ENCODE results near the gene MTG1.
"Not testable (repeated sequence)": the region's sequence is repeated elsewhere in the genome, so short reads cannot be mapped to it uniquely, and the experiment has no call there.

MTG1 gene

DNA sequence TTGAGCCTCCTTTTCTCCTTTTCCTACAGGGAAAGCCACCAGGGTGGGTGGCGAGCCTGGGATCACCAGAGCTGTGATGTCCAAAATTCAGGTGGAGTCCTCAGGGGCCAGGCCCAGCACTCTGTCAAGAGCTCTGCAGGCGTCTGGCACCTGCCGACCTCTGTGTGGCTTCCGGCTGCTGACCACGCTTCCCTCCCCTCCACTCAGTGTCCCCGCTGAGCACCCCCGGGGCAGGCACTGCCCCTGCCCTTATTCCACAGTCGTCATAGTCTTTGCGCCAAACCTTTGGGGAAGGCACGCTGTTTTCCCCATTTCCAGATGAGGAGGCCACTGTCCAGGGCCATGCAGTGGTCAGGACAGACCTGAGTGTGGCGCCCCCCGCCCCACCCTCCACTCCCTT, 7.5 kb downstream of the MTG1 start:
- Mint-ChIP-seq H3K4me1 (peaks cover 52% of the 10 kb centered on the region), H3K4me3 (no peak overlapping the region), H3K27ac (no peak overlapping the region), H3K36me3 (peaks cover 16% of the 10 kb centered on the region), H3K9me3 (no peaks in the 10 kb centered on the region), H3K27me3 (no peaks in the 10 kb centered on the region)

DNA sequence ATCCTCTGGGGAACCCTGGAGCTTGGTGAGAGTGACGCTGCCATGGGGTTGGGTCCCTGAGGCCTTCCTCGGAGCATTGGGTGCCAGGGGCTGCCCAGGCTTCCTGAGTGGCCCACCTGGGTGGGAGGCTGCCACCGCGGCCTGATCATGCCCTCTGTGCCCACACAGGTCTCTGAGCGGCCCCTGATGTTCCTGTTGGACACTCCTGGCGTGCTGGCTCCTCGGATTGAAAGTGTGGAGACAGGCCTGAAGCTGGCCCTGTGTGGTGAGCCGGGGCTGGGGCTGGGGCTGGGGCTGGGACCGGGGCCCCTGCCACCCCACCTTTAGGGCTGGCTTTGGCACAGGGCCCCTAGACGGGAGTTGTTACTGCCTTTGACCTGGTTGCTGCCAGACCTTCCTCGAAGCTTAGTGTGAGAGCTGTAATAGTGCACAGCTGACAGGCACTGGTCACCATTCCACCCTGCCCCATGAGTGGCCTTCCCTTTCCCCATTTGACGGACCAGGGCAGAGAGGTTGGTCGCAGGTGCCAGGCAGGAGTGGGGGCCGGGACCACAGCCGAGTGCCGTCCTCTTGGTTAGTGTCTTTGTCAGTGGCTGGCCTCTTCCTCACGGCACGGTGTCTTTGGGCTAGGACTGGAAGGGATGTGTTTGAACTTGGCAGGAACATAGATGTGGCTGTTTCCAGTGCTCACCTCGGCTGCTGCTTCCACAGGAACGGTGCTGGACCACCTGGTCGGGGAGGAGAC, 8.2 kb downstream of the MTG1 start:
- H3K9me3 Mint-ChIP-seq: no peaks in the 10 kb centered on the region
- H3K4me3 Mint-ChIP-seq: no peak overlapping the region
- no peak overlapping the region for H3K27ac Mint-ChIP-seq
- no peaks in the 10 kb centered on the region for H3K27me3 Mint-ChIP-seq
- peaks cover 20% of the 10 kb centered on the region for H3K36me3 Mint-ChIP-seq
- peaks cover 49% of the 10 kb centered on the region for H3K4me1 Mint-ChIP-seq

DNA sequence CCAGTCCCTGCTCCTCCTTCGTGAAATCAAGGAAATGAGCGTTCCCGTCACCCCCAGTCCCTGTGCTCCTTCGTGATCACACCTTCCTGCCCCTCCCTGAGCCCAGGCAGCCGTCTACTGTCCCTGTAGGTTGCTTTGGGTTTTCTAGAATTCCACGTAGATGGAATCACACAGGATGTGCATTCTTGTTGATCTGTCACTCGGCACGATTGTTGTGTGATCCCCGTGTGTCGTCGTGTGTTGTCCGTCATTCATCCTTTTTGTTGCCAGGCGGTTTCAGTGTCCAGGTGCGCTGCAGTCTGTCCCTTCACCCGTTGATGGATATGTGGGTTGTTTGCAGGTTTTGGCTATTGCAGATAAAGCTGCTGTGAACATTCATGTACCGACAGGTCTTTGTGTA, 9.4 kb downstream of the MTG1 start:
- no peak overlapping the region for H3K27ac Mint-ChIP-seq
- no peaks in the 10 kb centered on the region for H3K27me3 Mint-ChIP-seq
- H3K9me3 Mint-ChIP-seq: no peaks in the 10 kb centered on the region
- H3K36me3 Mint-ChIP-seq: peaks cover 26% of the 10 kb centered on the region
- H3K4me1 Mint-ChIP-seq: peaks cover 48% of the 10 kb centered on the region
- H3K4me3 Mint-ChIP-seq: no peak overlapping the region

DNA sequence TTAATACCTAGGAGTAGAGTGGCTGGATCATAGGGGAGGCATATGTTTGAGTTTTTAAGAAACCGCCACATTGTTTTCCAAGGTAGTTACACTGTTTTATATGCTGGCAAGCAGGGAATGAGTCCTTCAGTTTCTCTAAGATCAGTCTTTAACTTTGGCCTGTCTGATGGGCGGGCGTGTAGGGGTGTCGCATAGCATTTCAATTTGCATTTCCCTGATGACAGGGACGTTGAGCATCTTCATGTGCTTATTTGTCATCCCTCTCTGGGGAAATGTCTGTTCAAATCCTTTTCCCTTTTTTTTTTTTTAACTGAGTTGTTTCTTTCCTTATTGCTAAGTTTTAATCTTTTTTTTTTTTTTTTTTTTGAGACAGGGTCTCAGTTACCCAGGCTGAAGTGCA, 9.8 kb downstream of the MTG1 start:
- Mint-ChIP-seq H3K27me3 (no peaks in the 10 kb centered on the region), H3K36me3 (peaks cover 30% of the 10 kb centered on the region), H3K4me1 (peaks cover 51% of the 10 kb centered on the region), H3K27ac (peak overlapping the region; percentile 21), H3K4me3 (no peak overlapping the region), H3K9me3 (no peaks in the 10 kb centered on the region)

DNA sequence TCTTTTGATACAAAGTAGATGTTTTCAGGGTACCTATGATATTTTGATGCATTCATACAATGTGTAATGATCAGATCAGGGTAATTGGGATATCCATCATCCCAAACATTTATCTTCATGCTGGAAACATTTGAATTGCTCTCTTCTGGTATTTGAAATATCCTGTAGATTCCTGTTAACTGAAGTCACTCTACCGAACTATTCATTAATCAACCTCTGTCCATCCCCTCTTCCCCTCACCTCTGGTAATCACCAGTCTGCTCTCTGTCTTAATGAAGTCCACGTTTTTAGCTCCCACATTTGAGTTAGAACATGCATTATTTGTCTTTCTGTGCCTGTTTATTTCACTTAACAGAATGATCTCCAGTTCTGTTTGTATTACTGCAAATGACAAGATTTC, 11.3 kb downstream of the MTG1 start:
- Mint-ChIP-seq H3K27ac (no peak overlapping the region), H3K27me3 (no peaks in the 10 kb centered on the region), H3K4me1 (peaks cover 58% of the 10 kb centered on the region), H3K36me3 (peaks cover 43% of the 10 kb centered on the region), H3K4me3 (no peak overlapping the region), H3K9me3 (no peaks in the 10 kb centered on the region)

DNA sequence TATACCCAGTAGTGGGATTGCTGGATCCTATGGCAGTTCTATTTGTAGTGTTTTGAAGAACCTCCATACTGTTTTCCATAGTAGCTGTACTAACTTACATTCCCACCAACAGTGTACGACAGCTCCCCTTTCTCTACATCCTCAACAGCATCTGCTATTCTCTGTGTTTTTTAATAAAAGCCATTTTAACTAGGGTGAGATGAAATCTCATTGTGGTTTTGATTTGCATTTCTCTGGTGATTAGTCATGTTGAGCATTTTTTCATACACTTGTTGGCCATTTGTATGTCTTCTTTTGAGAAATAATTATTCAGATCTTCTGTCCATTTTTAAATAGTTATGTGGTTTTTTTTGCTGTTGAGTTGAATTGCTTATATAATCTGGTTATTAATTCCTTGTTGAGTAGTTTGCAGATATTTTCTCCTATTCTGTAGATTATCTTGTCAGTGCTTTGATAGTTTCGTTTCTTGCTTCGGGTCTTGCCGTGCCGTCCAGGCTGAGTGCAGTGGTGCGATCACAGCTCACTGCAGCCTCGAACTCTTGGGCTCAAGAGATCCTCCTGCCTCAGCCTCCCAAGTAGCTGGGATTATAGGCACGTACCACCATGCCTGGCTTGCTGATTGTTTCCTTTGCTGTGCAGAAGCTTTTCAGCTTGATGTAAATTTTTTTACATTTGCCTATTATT, 12.0 kb downstream of the MTG1 start:
- Mint-ChIP-seq H3K27ac (peak overlapping the region; percentile 4), H3K27me3 (no peaks in the 10 kb centered on the region), H3K4me3 (no peak overlapping the region), H3K36me3 (peaks cover 49% of the 10 kb centered on the region), H3K9me3 (peaks cover 3% of the 10 kb centered on the region), H3K4me1 (peaks cover 54% of the 10 kb centered on the region)

DNA sequence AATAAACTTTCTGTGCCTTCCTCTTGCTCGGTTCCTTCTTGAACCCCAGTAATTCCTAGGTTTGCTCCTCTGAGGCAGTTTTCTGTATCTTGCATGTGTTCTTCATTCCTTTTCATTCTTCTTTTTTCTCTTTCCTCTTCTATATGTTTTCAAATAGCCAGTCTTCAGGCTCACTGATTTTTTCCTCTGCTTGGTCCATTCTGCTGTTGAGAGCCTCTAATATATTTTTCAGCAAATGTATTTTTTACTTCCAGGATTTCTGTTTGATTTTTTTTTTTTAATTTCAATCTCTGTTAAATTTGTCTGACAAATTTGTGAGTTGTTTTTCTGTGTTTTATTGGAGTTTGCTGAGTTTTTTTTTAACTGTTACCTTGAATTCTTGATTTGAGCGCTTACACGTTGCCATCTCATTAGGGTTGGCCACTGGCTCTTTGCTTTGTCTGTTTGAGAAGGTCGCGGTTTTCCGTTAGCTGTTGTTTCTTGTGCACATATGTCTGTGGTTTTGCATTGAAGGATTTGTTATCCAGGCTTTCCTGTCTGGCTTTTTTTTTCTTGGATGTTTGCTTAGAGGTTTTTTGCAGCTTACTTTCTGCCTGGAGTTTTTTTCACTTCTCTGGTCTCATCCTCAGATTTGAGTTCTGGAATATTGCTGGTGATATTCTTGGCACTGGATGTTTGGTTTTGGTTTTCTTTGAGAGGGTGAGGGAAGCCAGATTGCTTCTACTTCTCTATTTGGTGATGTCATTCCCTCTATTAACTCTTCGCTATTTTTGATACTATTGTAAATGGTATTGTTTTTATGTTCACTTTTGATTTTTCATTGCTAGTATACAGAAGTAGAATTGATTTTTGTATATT, 17.8 kb downstream of the MTG1 start:
- Mint-ChIP-seq H3K4me3 (no peak overlapping the region), H3K9me3 (peaks cover 22% of the 10 kb centered on the region), H3K36me3 (peaks cover 65% of the 10 kb centered on the region), H3K27me3 (no peaks in the 10 kb centered on the region), H3K27ac (no peak overlapping the region), H3K4me1 (peaks cover 31% of the 10 kb centered on the region)

DNA sequence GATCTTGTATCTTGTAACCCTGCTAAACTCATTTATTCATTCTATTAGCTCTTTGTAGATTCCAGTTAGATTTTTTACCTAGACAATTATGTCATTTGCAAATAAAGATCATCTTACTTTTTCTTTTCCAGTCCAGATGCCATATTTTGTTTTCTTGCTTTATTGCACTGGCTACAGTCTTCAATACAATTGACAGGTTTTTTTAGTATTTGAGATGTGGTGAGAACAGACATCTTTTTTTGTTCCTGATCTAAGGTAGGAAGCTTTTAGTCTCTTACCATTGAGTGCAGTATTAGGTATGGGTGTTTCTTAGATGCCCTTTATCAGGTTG, 18.4 kb downstream of the MTG1 start:
- peaks cover 62% of the 10 kb centered on the region for H3K36me3 Mint-ChIP-seq
- H3K27me3 Mint-ChIP-seq: no peaks in the 10 kb centered on the region
- no peak overlapping the region for H3K27ac Mint-ChIP-seq
- H3K9me3 Mint-ChIP-seq: peaks cover 22% of the 10 kb centered on the region
- no peak overlapping the region for H3K4me3 Mint-ChIP-seq
- H3K4me1 Mint-ChIP-seq: peaks cover 27% of the 10 kb centered on the region

DNA sequence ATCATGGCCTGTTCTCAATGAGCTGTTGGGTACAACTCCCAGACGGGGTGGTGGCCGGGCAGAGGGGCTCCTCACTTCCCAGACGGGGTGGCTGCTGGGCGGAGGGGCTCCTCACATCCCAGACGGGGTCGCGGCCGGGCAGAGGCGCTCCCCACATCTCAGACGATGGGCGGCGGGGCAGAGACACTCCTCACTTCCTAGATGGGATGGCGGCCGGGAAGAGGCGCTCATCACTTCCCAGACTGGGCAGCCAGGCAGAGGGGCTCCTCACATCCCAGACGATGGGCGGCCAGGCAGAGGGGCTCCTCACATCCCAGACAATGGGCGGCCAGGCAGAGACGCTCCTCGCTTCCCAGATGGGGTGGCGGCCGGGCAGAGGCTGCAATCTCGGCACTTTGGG, 20.4 kb downstream of the MTG1 start:
- H3K27me3 Mint-ChIP-seq, H3K4me1 Mint-ChIP-seq, H3K4me3 Mint-ChIP-seq, H3K27ac Mint-ChIP-seq: not testable (repeated sequence)
- H3K36me3 Mint-ChIP-seq: peaks cover 46% of the 10 kb centered on the region
- peaks cover 22% of the 10 kb centered on the region for H3K9me3 Mint-ChIP-seq

DNA sequence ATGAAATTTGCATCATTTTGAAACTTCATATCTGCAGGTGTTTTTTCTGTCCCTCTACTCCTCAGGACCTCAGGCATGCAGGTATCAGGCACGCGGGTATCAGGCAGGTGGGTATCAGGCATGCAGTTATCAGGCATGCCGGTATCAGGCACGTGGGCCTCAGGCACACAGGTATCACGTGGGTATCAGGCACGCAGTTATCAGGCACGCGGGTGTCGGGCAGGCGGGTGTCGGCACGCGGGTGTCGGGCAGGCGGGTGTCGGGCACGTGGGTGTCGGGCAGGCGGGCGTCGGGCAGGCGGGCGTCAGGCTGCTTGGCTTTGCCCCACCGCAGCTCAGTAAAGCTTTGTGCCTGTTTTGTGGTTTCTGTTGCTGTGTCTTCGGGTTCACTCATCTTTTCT, 21.8 kb downstream of the MTG1 start:
- Mint-ChIP-seq H3K27me3 (no peaks in the 10 kb centered on the region), H3K36me3 (peaks cover 36% of the 10 kb centered on the region), H3K4me3 (no peak overlapping the region), H3K4me1 (peaks cover 4% of the 10 kb centered on the region), H3K9me3 (peaks cover 21% of the 10 kb centered on the region), H3K27ac (no peak overlapping the region)

DNA sequence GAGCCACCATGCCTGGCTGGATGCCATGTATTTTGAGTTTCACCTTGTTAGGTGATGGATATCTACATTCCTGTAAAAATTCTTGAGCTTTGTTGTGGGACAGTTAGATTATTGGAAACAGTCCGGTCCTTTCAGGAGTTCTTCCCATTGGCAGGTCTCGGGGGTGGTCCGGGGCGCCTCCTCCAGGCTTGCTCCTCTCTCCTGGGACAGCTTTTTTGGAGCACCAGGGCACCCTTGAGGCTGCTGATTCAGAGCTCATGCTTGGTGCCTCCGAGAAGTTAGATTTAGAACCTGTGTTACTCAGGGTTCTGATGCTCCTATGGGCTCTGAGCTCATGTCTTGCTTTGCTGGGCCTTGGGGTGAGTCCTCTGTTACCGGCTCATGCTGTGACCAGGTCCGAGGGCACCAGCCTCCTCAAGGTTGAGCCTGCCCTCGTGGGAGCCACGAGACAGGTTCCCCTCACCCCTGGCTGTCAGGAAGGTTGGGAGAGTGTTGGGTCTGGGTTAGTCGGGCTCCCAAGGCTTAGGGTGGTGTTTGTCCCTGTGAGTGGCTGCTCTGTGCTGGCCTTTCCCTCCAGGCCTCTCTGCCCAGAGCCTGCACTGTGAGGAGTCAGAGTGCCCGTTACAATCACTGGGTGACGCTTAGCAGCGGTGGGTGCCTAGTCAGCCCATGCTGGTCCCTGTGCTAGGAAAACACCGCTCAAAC, 24.5 kb downstream of the MTG1 start:
- H3K4me1 Mint-ChIP-seq: no peaks in the 10 kb centered on the region
- H3K27me3 Mint-ChIP-seq: no peaks in the 10 kb centered on the region
- no peak overlapping the region for H3K4me3 Mint-ChIP-seq
- peaks cover 13% of the 10 kb centered on the region for H3K36me3 Mint-ChIP-seq
- H3K9me3 Mint-ChIP-seq: peaks cover 3% of the 10 kb centered on the region
- no peak overlapping the region for H3K27ac Mint-ChIP-seq

DNA sequence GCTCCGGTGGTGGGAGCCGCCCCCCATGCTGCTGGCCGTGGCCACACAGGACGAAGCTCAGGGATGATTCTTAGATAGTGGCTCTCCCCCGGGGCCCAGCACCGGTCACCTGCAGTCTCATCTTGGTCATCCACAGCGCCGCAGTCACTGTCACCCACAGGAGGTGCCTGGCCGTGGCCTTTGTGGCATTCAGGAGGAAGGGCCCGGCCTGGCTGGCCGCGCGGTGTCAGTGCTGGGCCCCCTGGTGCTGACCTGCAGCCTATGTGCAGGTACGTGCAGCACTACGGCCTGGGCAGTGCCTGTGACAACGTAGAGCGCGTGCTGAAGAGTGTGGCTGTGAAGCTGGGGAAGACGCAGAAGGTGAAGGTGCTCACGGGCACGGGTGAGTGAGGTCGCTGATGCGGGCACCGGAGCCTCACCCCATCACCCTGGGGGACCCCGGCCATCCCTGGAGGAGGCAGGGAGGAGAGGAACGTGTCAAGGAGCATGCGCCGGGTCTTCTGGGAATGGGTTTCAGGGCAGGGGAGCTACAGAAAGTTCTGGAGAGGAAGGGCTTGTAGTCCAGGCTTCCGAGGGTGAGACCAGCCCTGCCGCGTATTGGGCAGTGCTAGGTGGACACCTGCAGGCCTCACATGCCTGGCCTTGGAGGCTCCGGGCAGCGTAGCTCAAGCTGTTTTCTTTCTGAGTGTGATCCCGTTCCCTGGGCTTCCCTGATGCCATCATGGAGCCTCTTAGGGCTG, 25.4 kb downstream of the MTG1 start:
- no peak overlapping the region for H3K27ac Mint-ChIP-seq
- no peaks in the 10 kb centered on the region for H3K9me3 Mint-ChIP-seq
- H3K4me1 Mint-ChIP-seq: no peaks in the 10 kb centered on the region

DNA sequence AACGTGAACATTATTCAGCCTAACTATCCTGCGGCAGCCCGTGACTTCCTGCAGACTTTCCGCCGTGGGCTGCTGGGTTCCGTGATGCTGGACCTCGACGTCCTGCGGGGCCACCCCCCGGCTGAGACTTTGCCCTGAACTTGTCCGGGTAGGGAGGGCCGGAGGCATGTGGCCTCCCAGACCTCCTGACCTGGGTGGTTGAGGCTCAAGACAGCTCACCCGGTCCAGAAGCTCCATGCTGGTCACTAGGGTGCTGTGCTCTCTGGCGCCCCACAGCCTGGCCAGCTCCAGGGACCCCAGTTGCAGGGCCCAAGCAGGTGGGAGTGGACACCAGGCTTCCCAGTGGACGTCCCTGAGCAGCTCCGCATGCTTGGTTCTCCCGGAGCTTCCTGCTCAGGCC, 26.1 kb downstream of the MTG1 start:
- H3K27me3 Mint-ChIP-seq: no peaks in the 10 kb centered on the region
- no peak overlapping the region for H3K4me3 Mint-ChIP-seq
- no peaks in the 10 kb centered on the region for H3K4me1 Mint-ChIP-seq
- no peak overlapping the region for H3K27ac Mint-ChIP-seq
- H3K36me3 Mint-ChIP-seq: peaks cover 11% of the 10 kb centered on the region
- H3K9me3 Mint-ChIP-seq: no peaks in the 10 kb centered on the region

More for the DNA sequence above, 25.4 kb downstream of the MTG1 start:
- peaks cover 11% of the 10 kb centered on the region for H3K36me3 Mint-ChIP-seq
- H3K4me3 Mint-ChIP-seq: no peak overlapping the region
- H3K27me3 Mint-ChIP-seq: no peaks in the 10 kb centered on the region

DNA sequence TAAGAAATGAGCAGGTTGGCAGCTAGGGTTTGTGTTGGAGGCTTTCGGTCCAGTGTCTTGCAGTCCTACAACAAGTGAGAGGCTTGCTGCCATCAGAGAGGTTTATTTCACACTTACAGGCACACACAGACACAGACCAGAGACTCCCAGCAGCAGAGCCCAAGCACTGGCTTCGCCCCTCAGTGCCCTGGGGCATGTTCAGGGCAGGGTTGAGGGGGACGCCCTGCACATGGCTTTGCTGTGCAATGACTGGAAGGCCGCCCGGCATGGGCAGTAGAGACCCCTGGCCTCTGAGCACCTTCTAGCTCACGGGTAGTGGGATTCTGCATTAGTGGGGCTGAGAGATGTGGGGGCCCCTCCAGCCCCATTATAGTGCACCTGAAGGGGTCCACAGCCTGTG, 26.6 kb downstream of the MTG1 start:
- Mint-ChIP-seq H3K36me3 (peaks cover 6% of the 10 kb centered on the region), H3K4me1 (no peaks in the 10 kb centered on the region), H3K4me3 (no peak overlapping the region), H3K27me3 (no peaks in the 10 kb centered on the region), H3K9me3 (no peaks in the 10 kb centered on the region), H3K27ac (no peak overlapping the region)

All from activated naive CD4-positive, alpha-beta T cell treated with anti-CD3 and anti-CD28 coated beads, Interleukin-2, amount 50 U/mL, for 24 hours (primary cell).